HepG2 (cell line): ENCODE measurements around the gene SLC22A4. TPM values are rescaled to one million over a fixed set of nuclear protein-coding genes. Genes with fewer than 3 reads are reported as not detected.

ENCODE experiments used
- CBFB ChIP-seq: sonication (generic); formaldehyde crosslinking; IDR thresholded peaks from 2 replicates; pipeline ENCODE4 v1.4.0; 2020; ENCODE audit warnings: missing genetic modification reagents
- CEBPG ChIP-seq: IDR thresholded peaks from 2 replicates; pipeline ENCODE4 v1.6.1; 2016
- ETV5 ChIP-seq: IDR thresholded peaks from 2 replicates; pipeline ENCODE4 v1.6.1; 2018; ENCODE audit warnings: missing biosample characterization, missing genetic modification reagents, inconsistent platforms, borderline replicate concordance
- KDM2A ChIP-seq: sonication (generic); formaldehyde crosslinking; IDR thresholded peaks from 2 replicates; pipeline ENCODE4 v1.4.0; 2020; ENCODE audit warnings: low read depth, missing genetic modification reagents, borderline replicate concordance
- KLF15 ChIP-seq: sonication (generic); formaldehyde crosslinking; IDR thresholded peaks from 2 replicates; pipeline ENCODE4 v1.8.1; 2023; ENCODE audit warnings: borderline replicate concordance, mild to moderate bottlenecking, inconsistent platforms, missing genetic modification reagents, mixed read lengths
- MLLT10 ChIP-seq: sonication (generic); formaldehyde crosslinking; IDR thresholded peaks from 2 replicates; pipeline ENCODE4 v1.4.0; 2020; ENCODE audit warnings: missing genetic modification reagents
- MZF1 ChIP-seq: sonication (generic); formaldehyde crosslinking; IDR thresholded peaks from 2 replicates; pipeline ENCODE4 v1.8.1; 2023; ENCODE audit warnings: mild to moderate bottlenecking, missing genetic modification reagents, borderline replicate concordance
- RARA ChIP-seq: IDR thresholded peaks from 2 replicates; pipeline ENCODE4 v1.6.1; 2016; ENCODE audit warnings: missing genetic modification reagents, missing compliant biosample characterization
- SP5 ChIP-seq: IDR thresholded peaks from 2 replicates; pipeline ENCODE4 v1.6.1; 2016; ENCODE audit warnings: low read depth, borderline replicate concordance
- ZEB1 ChIP-seq: IDR thresholded peaks from 2 replicates; pipeline ENCODE4 v1.6.1; 2012; ENCODE audit warnings: mild to moderate bottlenecking, low read depth, inconsistent platforms; ENCODE audit not compliant: insufficient replicate concordance
- ZMYM4 ChIP-seq: sonication (generic); formaldehyde crosslinking; IDR thresholded peaks from 2 replicates; pipeline ENCODE4 v1.8.1; 2023; ENCODE audit warnings: mild to moderate bottlenecking, missing genetic modification reagents
- ZNF180 ChIP-seq: sonication (generic); formaldehyde crosslinking; IDR thresholded peaks from 2 replicates; pipeline ENCODE4 v1.4.0; 2020; ENCODE audit warnings: low read depth, missing genetic modification reagents, borderline replicate concordance
- ZNF564 ChIP-seq: sonication (generic); formaldehyde crosslinking; IDR thresholded peaks from 2 replicates; pipeline ENCODE4 v1.8.1; 2023; ENCODE audit warnings: mild to moderate bottlenecking, missing genetic modification reagents
- ZNF781 ChIP-seq: sonication (generic); formaldehyde crosslinking; IDR thresholded peaks from 2 replicates; pipeline ENCODE4 v1.5.1; 2020; ENCODE audit warnings: borderline replicate concordance, mild to moderate bottlenecking, missing genetic modification reagents; ENCODE audit errors: not compliant biosample characterization
- ZNF883 ChIP-seq: sonication (generic); formaldehyde crosslinking; IDR thresholded peaks from 2 replicates; pipeline ENCODE4 v1.5.1; 2020; ENCODE audit warnings: mild to moderate bottlenecking, missing genetic modification reagents; ENCODE audit errors: not compliant biosample characterization
- polyA plus RNA-seq, 8 experiments: library from polyadenylated mRNA; depleted of rRNA in 3 of 8; stranded (reverse) in 7 of 8; unstranded in 1 of 8; fragments of >200 nt; fragmentation: Illumina TruSeq in 4 of 8; extraction: Trizol in 4 of 8; gene quantifications; 2 replicates each; pipeline versions ENCODE4 v1.2.1 to v1.2.3, GENCODE V29; 2011 to 2016; ENCODE audit warnings: low read depth in 4 of 8, missing spikeins in 1 of 8, mixed read lengths in 1 of 8; ENCODE audit not compliant: insufficient read depth in 1 of 8
- total RNA-seq, 5 experiments: library from RNA; depleted of rRNA; stranded (reverse); fragments of >200 nt; fragmentation: Illumina TruSeq; extraction: Trizol; gene quantifications; 2 replicates each; pipeline ENCODE4 v1.2.3, GENCODE V29; 2016; ENCODE audit warnings: low read depth in 1 of 5
- TF ChIP-seq, protein P1 (sequence below): sonication (generic); formaldehyde crosslinking; IDR thresholded peaks from 2 replicates; pipeline ENCODE4 v1.4.0; 2020; ENCODE audit warnings: mild to moderate bottlenecking, missing genetic modification reagents
- TF ChIP-seq, protein P2 (sequence below): IDR thresholded peaks from 2 replicates; pipeline ENCODE4 v1.6.1; 2016; ENCODE audit warnings: low read depth, borderline replicate concordance
- TF ChIP-seq, protein P3 (sequence below): sonication (generic); formaldehyde crosslinking; IDR thresholded peaks from 2 replicates; pipeline ENCODE4 v1.5.0; 2020; ENCODE audit warnings: missing genetic modification reagents
- TF ChIP-seq, protein P4 (sequence below): IDR thresholded peaks from 2 replicates; pipeline ENCODE4 v1.6.1; 2016; ENCODE audit warnings: missing compliant biosample characterization, missing genetic modification reagents, borderline replicate concordance
- TF ChIP-seq, protein P5 (sequence below): sonication (generic); formaldehyde crosslinking; IDR thresholded peaks from 2 replicates; pipeline ENCODE4 v1.4.0; 2020; ENCODE audit warnings: missing genetic modification reagents
- TF ChIP-seq, protein P6 (sequence below): sonication (generic); formaldehyde crosslinking; IDR thresholded peaks from 2 replicates; pipeline ENCODE4 v1.4.0; 2020; ENCODE audit warnings: mild to moderate bottlenecking, low read depth, missing genetic modification reagents
- TF ChIP-seq, protein P7 (sequence below): sonication (generic); formaldehyde crosslinking; IDR thresholded peaks from 2 replicates; pipeline ENCODE4 v1.5.0; 2020; ENCODE audit warnings: missing genetic modification reagents

The SLC22A4 gene
- total and polyA plus RNA-seq, 2 of the 13 experiments (the other 11 are each of a cell fraction or from before 2014, with no cell fraction given) = 0.33 to 0.62 TPM

DNA sequence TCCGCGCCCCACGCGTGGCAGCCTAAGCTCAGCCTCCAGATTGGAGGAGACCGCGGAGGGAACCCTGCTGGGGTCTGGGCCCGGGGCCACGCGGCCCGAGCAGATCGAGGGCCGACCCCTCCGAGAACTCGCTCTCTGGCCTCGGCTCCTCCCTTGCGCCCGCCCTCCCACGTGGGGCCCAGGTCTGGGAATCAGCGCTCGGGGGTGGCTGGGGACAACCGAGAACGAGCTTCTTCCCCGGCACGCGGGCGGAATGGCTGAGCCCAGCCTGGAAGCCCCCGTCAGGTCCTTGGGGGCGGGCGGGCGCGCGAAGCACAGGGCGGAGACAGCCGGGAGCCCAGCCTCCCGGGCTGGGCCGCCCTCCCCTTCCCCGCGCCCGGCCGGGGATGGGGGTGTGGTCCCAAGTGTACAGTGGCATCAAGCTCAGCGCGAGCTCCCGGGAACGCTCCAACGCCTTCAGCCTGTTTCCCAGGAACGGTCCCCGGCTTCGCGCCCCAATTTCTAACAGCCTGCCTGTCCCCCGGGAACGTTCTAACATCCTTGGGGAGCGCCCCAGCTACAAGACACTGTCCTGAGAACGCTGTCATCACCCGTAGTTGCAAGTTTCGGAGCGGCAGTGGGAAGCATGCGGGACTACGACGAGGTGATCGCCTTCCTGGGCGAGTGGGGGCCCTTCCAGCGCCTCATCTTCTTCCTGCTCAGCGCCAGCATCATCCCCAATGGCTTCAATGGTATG, at the start of gene SLC22A4 (continued):
- TF ChIP-seq RARA (CRISPR knock-in tag) (peak; percentile 54), CBFB (CRISPR knock-in tag) (peak; percentile 67), KLF15 (CRISPR knock-in tag) (0 out of 2 replicates have a peak, but pooled peaks have one; percentile 69), ZNF180 (CRISPR knock-in tag) (no peak), CEBPG (CRISPR knock-in tag) (no peak), ZEB1 (no peak), MLLT10 (CRISPR knock-in tag) (no peak), ZNF883 (CRISPR knock-in tag) (peak; percentile 53), SP5 (CRISPR knock-in tag) (peak; percentile 82; the same call in 1 of the 2 replicates), ETV5 (CRISPR knock-in tag) (peak; percentile 20; the same call in 1 of the 2 replicates), ZNF564 (CRISPR knock-in tag) (peak; percentile 43; the same call in 1 of the 2 replicates), MZF1 (CRISPR knock-in tag) (no peak), ZMYM4 (CRISPR knock-in tag) (peak; percentile 45; the same call in 1 of the 2 replicates), ZNF781 (peak; percentile 21), KDM2A (CRISPR knock-in tag) (peak; percentile 83)
- TF ChIP-seq, protein P1, sequence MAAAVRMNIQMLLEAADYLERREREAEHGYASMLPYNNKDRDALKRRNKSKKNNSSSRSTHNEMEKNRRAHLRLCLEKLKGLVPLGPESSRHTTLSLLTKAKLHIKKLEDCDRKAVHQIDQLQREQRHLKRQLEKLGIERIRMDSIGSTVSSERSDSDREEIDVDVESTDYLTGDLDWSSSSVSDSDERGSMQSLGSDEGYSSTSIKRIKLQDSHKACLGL (CRISPR knock-in tag) = 0 out of 2 replicates have a peak, but pooled peaks have one; percentile 5
- TF ChIP-seq, protein P2, sequence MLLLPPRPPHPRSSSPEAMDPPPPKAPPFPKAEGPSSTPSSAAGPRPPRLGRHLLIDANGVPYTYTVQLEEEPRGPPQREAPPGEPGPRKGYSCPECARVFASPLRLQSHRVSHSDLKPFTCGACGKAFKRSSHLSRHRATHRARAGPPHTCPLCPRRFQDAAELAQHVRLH (CRISPR knock-in tag) = peak; percentile 31; the same call in 1 of the 2 replicates
- TF ChIP-seq, protein P3, sequence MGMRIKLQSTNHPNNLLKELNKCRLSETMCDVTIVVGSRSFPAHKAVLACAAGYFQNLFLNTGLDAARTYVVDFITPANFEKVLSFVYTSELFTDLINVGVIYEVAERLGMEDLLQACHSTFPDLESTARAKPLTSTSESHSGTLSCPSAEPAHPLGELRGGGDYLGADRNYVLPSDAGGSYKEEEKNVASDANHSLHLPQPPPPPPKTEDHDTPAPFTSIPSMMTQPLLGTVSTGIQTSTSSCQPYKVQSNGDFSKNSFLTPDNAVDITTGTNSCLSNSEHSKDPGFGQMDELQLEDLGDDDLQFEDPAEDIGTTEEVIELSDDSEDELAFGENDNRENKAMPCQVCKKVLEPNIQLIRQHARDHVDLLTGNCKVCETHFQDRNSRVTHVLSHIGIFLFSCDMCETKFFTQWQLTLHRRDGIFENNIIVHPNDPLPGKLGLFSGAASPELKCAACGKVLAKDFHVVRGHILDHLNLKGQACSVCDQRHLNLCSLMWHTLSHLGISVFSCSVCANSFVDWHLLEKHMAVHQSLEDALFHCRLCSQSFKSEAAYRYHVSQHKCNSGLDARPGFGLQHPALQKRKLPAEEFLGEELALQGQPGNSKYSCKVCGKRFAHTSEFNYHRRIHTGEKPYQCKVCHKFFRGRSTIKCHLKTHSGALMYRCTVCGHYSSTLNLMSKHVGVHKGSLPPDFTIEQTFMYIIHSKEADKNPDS (CRISPR knock-in tag) = no peak
- TF ChIP-seq, protein P4, sequence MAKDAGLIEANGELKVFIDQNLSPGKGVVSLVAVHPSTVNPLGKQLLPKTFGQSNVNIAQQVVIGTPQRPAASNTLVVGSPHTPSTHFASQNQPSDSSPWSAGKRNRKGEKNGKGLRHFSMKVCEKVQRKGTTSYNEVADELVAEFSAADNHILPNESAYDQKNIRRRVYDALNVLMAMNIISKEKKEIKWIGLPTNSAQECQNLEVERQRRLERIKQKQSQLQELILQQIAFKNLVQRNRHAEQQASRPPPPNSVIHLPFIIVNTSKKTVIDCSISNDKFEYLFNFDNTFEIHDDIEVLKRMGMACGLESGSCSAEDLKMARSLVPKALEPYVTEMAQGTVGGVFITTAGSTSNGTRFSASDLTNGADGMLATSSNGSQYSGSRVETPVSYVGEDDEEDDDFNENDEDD (CRISPR knock-in tag) = peak; percentile 76; the same call in 1 of the 2 replicates
- TF ChIP-seq, protein P5, sequence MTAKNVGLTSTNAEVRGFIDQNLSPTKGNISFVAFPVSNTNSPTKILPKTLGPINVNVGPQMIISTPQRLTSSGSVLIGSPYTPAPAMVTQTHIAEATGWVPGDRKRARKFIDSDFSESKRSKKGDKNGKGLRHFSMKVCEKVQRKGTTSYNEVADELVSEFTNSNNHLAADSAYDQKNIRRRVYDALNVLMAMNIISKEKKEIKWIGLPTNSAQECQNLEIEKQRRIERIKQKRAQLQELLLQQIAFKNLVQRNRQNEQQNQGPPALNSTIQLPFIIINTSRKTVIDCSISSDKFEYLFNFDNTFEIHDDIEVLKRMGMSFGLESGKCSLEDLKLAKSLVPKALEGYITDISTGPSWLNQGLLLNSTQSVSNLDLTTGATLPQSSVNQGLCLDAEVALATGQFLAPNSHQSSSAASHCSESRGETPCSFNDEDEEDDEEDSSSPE = peak; percentile 83
- TF ChIP-seq, protein P6, sequence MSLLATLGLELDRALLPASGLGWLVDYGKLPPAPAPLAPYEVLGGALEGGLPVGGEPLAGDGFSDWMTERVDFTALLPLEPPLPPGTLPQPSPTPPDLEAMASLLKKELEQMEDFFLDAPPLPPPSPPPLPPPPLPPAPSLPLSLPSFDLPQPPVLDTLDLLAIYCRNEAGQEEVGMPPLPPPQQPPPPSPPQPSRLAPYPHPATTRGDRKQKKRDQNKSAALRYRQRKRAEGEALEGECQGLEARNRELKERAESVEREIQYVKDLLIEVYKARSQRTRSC (CRISPR knock-in tag) = no peak
- TF ChIP-seq, protein P7, sequence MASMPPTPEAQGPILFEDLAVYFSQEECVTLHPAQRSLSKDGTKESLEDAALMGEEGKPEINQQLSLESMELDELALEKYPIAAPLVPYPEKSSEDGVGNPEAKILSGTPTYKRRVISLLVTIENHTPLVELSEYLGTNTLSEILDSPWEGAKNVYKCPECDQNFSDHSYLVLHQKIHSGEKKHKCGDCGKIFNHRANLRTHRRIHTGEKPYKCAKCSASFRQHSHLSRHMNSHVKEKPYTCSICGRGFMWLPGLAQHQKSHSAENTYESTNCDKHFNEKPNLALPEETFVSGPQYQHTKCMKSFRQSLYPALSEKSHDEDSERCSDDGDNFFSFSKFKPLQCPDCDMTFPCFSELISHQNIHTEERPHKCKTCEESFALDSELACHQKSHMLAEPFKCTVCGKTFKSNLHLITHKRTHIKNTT (CRISPR knock-in tag) = no peak
